OCI-LY7 (cell line): ENCODE data around the gene GNA12. TPM values are rescaled to one million over a fixed set of nuclear protein-coding genes. Genes with fewer than 3 reads are reported as not detected.

Experiments used
- BruUV-seq: library from RNA; stranded (reverse); fragments of 400-500 nt; replicated peaks from 2 replicates; lab custom pipeline; 2021; lab: Mats Ljungman, UMichigan
- CTCF ChIA-PET: fragments of 300-600 bp; sonication (Branson Sonifier 250); formaldehyde crosslinking; loops from one replicate; lab custom pipeline; 2022; ENCODE audit warnings: antibody characterized with exemption; ENCODE audit not compliant: unreplicated experiment; lab: Charles Lee
- POLR2A ChIA-PET: fragments of 300-600 bp; sonication (Branson Sonifier 250); formaldehyde crosslinking; loops from one replicate; lab custom pipeline; 2022; ENCODE audit warnings: antibody characterized with exemption; lab: Charles Lee
- DNase-seq: peaks from one replicate; pipeline ENCODE4 v3.0.0-alpha.2; 2015; ENCODE audit warnings: low spot score
- H2AFZ ChIP-seq: fragments of 200-600 bp; sonication (generic), shearing (Covaris generic); 2 replicates; pipeline ENCODE4 v1.6.1; 2014; ENCODE audit warnings: mild to moderate bottlenecking, antibody characterized with exemption, low read length, moderate library complexity
- H3K27ac ChIP-seq: fragments of 200-600 bp; sonication (generic); 2 replicates; pipeline ENCODE4 v1.5.1; 2014; ENCODE audit warnings: mixed run types, low read depth, mild to moderate bottlenecking, moderate library complexity, low read length, inconsistent platforms; ENCODE audit not compliant: poor library complexity, severe bottlenecking
- H3K36me3 ChIP-seq: fragments of 200-600 bp; sonication (generic); 2 replicates; pipeline ENCODE4 v1.6.1; 2014; ENCODE audit warnings: mild to moderate bottlenecking, antibody characterized with exemption, low read length, moderate library complexity, mixed read lengths; ENCODE audit not compliant: insufficient read depth
- H3K4me1 ChIP-seq: fragments of 200-600 bp; sonication (generic); 2 replicates; pipeline ENCODE4 v1.5.1; 2014; ENCODE audit warnings: mild to moderate bottlenecking, low read length; ENCODE audit not compliant: insufficient read depth, poor library complexity, severe bottlenecking
- H3K4me2 ChIP-seq: fragments of 200-600 bp; sonication (generic); 2 replicates; pipeline ENCODE4 v1.6.1; 2014; ENCODE audit warnings: mild to moderate bottlenecking, low read length
- H3K4me3 ChIP-seq: fragments of 200-600 bp; sonication (generic); 2 replicates; pipeline ENCODE4 v1.5.1; 2014; ENCODE audit warnings: mild to moderate bottlenecking, low read depth, low read length; ENCODE audit not compliant: poor library complexity, severe bottlenecking
- H3K79me2 ChIP-seq: fragments of 200-600 bp; sonication (generic); 2 replicates; pipeline ENCODE4 v1.6.1; 2016; ENCODE audit warnings: low read depth, mild to moderate bottlenecking, low read length, moderate library complexity, mixed read lengths; ENCODE audit not compliant: insufficient read depth
- H3K9me2 ChIP-seq: fragments of 200-600 bp; sonication (generic); 2 replicates; pipeline ENCODE4 v1.6.1; 2016; ENCODE audit warnings: mild to moderate bottlenecking, low read length, mixed read lengths; ENCODE audit not compliant: insufficient read depth
- H3K9me3 ChIP-seq: fragments of 200-600 bp; sonication (generic); 2 replicates; pipeline ENCODE4 v1.6.1; 2014; ENCODE audit warnings: mild to moderate bottlenecking, mixed run types, low read length, mixed read lengths
- H4K20me1 ChIP-seq: fragments of 200-600 bp; sonication (generic); 2 replicates; pipeline ENCODE4 v1.6.1; 2014; ENCODE audit warnings: mild to moderate bottlenecking, antibody characterized with exemption, low read length, moderate library complexity, mixed read lengths; ENCODE audit not compliant: insufficient read depth
- EZH2phosphoT487 ChIP-seq: fragments of 200-600 bp; sonication (generic); IDR thresholded peaks from 2 replicates; pipeline ENCODE4 v1.6.1; 2018; ENCODE audit warnings: low read depth, borderline replicate concordance, mild to moderate bottlenecking, mixed run types, antibody characterized with exemption, low read length, moderate library complexity, mixed read lengths
- intact Hi-C: fragments of 100-400 bp; cut with micrococcal nuclease; formaldehyde crosslinking; loops from one replicate; pipeline ENCODE4 v1.10.0; 2022; ENCODE audit not compliant: unreplicated experiment
- total RNA-seq, 2 experiments: library from RNA; depleted of rRNA in 1 of 2; stranded (reverse); fragments of >200 nt in 1 of 2; shearing (Covaris generic) in 1 of 2; gene quantifications; 2 replicates each; pipeline ENCODE4 v1.2.3, GENCODE V29; 2014 to 2022
- TF ChIP-seq, protein P1 (sequence below): fragments of 200-600 bp; sonication (generic); conservative IDR thresholded peaks from 2 replicates; pipeline ENCODE4 v1.5.1; 2014; ENCODE audit warnings: mild to moderate bottlenecking, antibody characterized with exemption, low read length, moderate library complexity, mixed read lengths

The GNA12 gene
- total RNA-seq, 2 experiments from 2014 or later, result 10.3 to 35.9 TPM

DNA sequence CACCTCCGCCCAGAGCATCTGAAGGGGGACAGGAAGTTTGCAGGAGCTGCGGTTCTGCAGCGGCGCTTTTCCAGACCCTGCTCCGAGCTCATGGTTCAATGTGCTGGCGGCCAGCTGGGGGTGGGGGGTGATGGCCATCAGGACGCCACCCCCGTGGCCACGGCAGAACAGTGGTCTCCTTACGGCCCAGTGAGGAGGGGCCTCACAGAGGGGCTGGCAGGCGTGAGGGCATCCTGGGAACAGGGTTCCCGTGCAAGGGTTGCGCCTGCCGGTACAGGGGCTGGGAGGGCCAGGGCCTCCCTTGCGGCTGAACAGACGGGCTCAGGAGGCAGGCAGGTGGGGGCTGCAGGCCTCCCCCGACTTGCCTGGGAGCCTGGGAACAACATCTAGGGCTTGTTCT is 39.0 kb upstream of the GNA12 start:
- Histone ChIP-seq H3K9me2 (no peaks in the 10 kb centered on the region), H3K4me2 (no peak overlapping the region), H3K4me3 (no peak overlapping the region), H3K4me1 (peaks cover 30% of the 10 kb centered on the region), H3K9me3 (no peaks in the 10 kb centered on the region), H4K20me1 (no peaks in the 10 kb centered on the region), H3K36me3 (no peaks in the 10 kb centered on the region), H3K79me2 (no peaks in the 10 kb centered on the region), H3K27ac (no peak overlapping the region), H2AFZ (no peak overlapping the region)
- POLR2A ChIA-PET, result interaction anchor here (0.6 kb wide), 1 partner anchor 252 kb away, joined by 5 read pairs; no protein-coding TSS in a partner anchor
- CTCF ChIA-PET, result interaction anchor here (0.6 kb wide), 2 partner anchors 9 to 1394 kb away, joined by 3 read pairs; no protein-coding TSS in a partner anchor
- intact Hi-C loops, result no loop called here
- DNase-seq, result no peak
- TF ChIP-seq EZH2phosphoT487, result no peak
- TF ChIP-seq, protein P1, sequence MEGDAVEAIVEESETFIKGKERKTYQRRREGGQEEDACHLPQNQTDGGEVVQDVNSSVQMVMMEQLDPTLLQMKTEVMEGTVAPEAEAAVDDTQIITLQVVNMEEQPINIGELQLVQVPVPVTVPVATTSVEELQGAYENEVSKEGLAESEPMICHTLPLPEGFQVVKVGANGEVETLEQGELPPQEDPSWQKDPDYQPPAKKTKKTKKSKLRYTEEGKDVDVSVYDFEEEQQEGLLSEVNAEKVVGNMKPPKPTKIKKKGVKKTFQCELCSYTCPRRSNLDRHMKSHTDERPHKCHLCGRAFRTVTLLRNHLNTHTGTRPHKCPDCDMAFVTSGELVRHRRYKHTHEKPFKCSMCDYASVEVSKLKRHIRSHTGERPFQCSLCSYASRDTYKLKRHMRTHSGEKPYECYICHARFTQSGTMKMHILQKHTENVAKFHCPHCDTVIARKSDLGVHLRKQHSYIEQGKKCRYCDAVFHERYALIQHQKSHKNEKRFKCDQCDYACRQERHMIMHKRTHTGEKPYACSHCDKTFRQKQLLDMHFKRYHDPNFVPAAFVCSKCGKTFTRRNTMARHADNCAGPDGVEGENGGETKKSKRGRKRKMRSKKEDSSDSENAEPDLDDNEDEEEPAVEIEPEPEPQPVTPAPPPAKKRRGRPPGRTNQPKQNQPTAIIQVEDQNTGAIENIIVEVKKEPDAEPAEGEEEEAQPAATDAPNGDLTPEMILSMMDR, result no peak
- BruUV-seq, result no TSS peak

DNA sequence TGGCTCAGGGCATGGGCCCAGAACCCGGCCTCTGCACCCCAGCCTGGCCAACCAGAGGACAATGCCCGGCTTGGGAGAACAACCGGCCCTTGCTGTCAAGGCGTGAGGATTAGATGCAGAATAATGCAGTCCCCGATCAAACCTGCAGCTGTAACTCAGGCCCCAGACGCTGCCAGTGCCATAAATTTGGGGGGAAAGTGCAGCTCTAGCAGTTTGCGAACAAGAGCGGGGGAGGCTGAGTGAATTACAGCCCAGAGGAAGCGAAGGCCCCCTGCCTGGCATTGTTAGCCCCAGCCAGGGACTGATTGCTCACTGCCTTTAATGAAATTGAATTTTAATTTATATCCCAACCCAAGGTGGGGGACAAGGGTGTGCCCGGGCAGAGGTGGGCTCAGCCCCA is 38.0 kb upstream of the GNA12 start:
- Histone ChIP-seq H3K4me2 (no peak overlapping the region), H4K20me1 (no peaks in the 10 kb centered on the region), H3K4me3 (no peak overlapping the region), H3K9me2 (no peaks in the 10 kb centered on the region), H3K4me1 (peaks cover 30% of the 10 kb centered on the region), H3K9me3 (no peaks in the 10 kb centered on the region), H3K36me3 (no peaks in the 10 kb centered on the region), H2AFZ (no peak overlapping the region), H3K27ac (no peak overlapping the region), H3K79me2 (no peaks in the 10 kb centered on the region)
- no peak for TF ChIP-seq EZH2phosphoT487
- TF ChIP-seq, protein P1, result no peak
- BruUV-seq, result no TSS peak
- ChIA-PET CTCF (no interaction called here), POLR2A (no interaction called here)
- DNase-seq, result no peak
- intact Hi-C loops, result no loop called here

DNA sequence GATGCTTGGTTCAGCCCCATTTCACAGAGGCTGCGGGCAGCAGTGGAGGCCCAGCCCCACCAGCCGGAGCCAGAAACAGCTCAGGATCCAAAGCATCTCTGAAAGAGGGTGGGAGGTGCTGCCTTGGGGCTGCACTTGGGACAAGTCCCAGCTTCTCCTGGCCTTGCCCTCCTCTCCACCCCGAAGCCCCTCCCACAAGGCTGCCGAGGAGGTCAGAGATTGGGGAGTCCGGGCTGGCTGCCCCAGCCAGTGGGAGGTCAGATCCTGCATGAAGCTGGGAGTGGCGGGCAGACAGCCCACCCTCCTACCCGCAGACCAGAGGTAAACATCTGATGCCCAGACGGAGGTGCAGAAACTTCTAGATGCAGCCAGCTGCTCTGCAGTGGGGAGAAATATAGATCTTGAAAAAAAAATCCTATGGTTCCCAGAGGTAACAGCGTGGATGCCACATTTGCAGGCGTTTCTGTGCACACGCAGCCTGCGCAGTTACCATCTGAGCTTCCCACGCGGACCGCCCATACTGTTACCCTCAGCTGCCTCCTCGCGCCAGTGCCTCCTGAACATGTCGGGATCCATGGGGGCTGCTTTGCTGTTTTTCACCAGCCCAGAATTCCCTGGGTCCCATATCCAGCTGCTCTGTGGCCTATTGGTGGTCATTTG is 36.9 kb upstream of the GNA12 start:
- POLR2A ChIA-PET, result interaction anchor here (0.5 to 0.7 kb wide), 2 partner anchors 52 to 271 kb away, joined by 3 to 6 read pairs; no protein-coding TSS in a partner anchor
- H3K9me3 ChIP-seq, result no peaks in the 10 kb centered on the region
- no peaks in the 10 kb centered on the region for H3K36me3 ChIP-seq
- DNase-seq, result no peak
- TF ChIP-seq, protein P1, result no peak
- TF ChIP-seq EZH2phosphoT487, result no peak
- BruUV-seq, result no TSS peak
- H3K27ac ChIP-seq, result no peak overlapping the region
- H3K4me1 ChIP-seq, result peaks cover 26% of the 10 kb centered on the region
- CTCF ChIA-PET, result no interaction called here
- no peaks in the 10 kb centered on the region for H3K79me2 ChIP-seq
- no peak overlapping the region for H3K4me3 ChIP-seq
- no peak overlapping the region for H3K4me2 ChIP-seq
- no peaks in the 10 kb centered on the region for H3K9me2 ChIP-seq
- intact Hi-C loops, result no loop called here
- H4K20me1 ChIP-seq, result no peaks in the 10 kb centered on the region
- H2AFZ ChIP-seq, result no peak overlapping the region
